GM21825 (cell line): ENCODE measurements around the gene FLG.
"Not testable (repeated sequence)": the region's sequence is repeated elsewhere in the genome, so short reads cannot be mapped to it uniquely, and the experiment has no call there.

Experiments
- ATAC-seq: cut with Tn5 transposase; IDR thresholded peaks from one replicate; pipeline ENCODE4 v1.9.1; 2021; ENCODE audit warnings: mild to moderate bottlenecking, moderate library complexity; ENCODE audit not compliant: unreplicated experiment

The FLG gene

GRCh38 chr1:152303139-152303872, 21.7 kb downstream of the FLG start:
- ATAC-seq, result not testable (repeated sequence)

GRCh38 chr1:152256394-152256793, 68.6 kb downstream of the FLG start:
- not testable (repeated sequence) for ATAC-seq
